GM19043 (cell line): ENCODE measurements around the gene IGF2.

Experiments
- ATAC-seq: cut with Tn5 transposase; IDR thresholded peaks from one replicate; pipeline ENCODE4 v1.9.1; 2021; ENCODE audit warnings: low read depth; ENCODE audit not compliant: unreplicated experiment

Gene IGF2

DNA sequence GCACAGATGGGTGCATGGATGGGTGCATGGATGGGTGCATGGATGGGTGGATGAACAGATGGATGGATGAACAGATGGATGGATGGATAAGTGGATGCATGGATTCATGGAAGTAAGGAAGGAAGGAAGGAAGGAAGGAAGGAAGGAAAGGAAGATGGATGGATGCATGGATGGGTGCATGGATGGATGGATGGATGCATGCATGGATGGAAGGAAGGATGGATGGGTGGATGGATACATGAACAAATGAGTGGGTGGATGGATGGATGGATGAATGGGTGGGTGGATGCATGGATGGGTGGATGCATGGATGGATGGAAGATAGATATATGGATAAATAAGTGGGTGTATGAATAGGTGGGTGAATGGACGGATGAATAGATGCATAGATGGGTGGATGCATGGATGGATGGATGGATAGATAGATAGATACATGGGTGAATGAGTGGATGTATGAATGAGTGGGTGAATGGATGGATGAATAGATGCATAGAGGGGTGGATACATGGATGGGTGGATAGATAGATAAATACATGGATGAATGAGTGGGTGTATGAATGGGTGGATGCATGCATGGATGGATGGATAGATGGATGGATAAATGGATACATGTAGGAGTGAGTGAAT is 32.5 kb downstream of the IGF2 start:
- ATAC-seq: no peak

DNA sequence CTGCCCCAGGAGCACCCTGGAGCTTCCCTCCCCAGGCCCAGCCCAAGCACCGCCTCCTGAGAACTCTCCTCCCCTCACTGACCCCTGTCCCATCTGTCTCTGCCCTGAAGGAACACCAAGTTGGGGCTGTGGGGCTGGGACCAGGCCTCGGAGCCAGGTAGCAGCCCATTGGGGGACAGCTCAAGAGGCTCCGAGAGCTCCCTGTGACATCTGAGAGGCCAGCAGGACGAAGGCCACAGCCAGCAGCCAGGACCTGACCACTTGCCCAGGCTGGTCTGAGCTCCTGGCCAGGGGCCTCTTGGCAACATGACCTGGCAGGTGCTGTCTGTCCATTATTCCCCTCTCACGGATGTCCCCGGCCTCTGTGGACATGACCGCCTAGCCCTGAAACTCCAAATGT is 33.7 kb downstream of the IGF2 start:
- no peak for ATAC-seq

DNA sequence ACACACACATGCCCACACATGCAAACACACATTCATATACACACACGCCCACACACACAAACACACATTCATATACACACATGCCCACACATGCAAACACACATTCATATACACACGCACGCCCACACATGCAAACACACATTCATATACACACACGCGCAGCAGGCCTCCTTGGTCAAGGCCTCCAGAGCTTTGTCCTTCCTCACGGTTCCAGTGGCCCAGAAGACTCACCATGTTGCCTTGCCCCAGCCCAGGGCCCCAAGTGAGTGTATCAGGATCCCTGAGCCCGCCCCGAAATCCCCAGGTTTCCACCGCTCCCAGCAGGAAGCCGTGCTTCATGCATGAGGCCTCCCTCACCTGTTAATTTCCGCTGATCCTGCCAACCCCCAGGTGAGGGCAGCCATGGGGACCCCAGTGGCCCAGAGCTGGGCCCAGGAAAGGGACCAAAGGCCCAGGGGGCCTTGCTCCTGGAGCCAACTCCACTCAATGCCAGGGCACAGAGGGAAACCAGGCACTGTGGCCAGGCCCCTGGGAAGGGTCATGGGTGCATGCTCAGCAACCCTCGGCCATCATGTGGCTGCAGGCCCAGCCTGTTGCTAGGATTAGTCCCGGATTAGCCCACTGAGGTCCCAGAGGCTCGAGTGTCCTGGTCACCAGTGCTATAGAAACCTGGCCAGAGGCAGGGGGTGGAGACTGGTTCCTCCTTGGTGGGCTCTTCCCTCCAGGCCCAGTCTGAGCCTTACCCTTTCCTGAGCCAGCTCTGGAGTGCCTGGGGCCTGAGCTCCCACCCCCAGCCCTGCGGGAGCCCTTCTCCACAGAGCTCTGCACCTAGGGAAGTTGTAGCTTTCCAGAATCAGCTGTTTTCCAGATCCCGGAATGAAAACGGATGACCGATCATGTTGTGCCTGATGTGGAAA is 34.4 kb downstream of the IGF2 start:
- ATAC-seq: no peak

DNA sequence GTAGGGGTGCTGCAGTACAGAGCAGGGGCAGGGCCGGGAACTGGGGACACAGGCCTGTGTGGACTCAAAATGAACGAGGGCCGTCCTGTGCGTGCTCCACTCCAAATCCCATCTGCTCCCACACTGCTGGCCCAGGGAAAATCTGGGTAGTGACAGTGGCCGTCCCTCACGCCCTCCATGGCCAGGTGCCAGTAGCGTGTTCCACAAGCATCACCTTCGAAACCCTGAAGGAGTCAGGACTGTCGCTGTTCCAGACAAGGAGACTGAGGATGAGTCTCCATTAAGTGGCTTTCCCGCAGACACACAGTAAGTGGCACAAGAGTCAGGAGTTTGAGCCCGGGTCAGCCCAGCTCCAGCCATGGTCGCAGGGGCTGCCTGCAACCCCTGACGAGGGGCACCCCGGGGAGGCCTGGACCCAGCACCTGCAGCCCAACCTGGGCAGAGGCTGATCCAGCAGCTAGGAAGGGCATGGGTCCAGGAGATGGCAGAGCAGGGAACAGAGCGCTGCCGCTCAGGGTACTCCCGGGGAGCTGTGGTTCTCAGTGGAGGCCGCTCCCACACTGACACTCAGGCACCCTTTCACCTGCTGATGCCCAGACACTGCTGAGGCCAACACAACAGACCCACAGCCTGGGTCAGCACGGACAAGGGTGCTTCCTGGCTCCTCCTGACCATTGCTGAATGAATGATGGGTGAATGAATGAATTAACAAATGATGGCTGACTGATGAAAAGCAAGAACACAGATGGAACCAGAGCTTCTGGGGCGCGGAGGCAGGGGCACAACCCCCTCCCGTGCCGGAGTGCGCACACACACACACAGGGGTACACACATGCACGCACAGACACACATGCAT is 35.3 kb downstream of the IGF2 start:
- ATAC-seq: no peak

DNA sequence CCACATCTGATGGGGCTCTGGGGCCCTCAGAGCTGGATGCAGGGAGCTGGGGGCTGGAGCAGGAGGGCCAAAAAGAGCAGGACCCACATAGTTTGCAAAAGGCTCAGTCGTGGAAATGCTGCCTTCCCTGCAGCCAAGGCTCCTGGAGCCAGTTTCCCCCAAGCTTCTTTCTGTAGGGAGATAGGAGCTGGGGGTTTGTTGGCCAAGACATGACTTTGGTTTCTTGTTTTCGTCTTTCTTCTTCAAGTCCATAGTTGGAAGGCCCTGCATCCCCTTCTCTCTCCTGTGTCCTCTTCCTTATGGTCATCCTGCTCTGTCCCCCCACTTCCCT is 36.3 kb downstream of the IGF2 start:
- ATAC-seq: no peak

DNA sequence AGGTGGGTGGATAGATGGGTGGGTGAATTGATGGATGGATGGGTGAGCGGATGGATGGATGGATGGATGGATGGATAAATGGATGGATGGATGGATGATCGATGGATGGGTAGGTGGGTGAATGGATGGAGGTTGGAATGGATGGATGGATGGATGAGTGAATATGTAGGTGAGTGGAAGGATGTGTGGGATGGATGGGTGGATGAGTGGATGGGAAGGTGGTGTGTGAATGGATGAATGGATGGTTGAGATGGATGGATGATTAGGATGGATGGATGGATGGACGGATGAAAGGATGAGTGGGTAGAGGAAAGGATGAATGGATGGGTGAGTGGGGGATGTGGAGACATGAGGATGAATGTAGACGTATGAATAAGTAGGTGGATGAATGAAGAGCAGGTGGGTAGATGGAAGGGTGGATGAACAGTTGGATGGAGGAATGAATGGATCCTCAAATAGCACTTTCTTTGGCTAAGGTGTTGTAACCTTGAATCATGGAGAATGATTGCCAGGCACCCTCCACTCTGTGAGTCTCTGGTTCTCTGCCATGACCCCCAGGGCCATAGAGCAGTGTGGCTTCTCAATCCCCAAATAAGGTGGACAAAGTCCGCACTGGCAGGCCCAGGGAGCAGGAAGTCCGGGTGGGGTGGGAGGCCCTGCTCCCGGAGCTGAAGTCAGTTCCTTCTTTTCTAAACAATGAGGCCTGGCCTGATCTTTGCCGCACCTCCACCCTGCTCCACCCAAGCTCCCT is 36.9 kb downstream of the IGF2 start:
- ATAC-seq: no peak

DNA sequence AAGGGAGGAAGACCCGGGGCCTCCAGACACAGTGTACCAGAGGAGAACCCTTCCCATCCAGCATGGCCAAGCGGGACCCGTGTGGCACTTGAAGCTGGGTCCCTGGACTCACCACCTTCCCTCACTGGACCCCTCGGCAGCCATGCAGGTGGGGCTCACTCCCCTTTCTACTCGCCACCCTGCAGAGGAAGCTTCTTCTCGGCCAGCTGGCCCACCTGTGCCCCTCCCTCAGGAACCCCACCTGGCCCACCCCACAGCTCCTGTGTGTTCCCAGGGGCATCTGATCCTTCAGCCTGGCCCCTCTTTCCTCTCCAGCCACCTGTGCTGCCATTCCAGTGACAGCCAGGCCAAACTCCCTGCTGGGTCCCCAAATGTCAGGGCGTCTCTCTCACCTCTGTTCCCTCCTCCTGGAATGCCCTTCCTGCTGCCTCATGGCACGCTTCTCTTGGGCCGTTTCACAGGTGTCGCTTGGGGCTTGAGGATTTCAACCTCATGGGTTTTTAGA is 38.0 kb downstream of the IGF2 start:
- no peak for ATAC-seq

DNA sequence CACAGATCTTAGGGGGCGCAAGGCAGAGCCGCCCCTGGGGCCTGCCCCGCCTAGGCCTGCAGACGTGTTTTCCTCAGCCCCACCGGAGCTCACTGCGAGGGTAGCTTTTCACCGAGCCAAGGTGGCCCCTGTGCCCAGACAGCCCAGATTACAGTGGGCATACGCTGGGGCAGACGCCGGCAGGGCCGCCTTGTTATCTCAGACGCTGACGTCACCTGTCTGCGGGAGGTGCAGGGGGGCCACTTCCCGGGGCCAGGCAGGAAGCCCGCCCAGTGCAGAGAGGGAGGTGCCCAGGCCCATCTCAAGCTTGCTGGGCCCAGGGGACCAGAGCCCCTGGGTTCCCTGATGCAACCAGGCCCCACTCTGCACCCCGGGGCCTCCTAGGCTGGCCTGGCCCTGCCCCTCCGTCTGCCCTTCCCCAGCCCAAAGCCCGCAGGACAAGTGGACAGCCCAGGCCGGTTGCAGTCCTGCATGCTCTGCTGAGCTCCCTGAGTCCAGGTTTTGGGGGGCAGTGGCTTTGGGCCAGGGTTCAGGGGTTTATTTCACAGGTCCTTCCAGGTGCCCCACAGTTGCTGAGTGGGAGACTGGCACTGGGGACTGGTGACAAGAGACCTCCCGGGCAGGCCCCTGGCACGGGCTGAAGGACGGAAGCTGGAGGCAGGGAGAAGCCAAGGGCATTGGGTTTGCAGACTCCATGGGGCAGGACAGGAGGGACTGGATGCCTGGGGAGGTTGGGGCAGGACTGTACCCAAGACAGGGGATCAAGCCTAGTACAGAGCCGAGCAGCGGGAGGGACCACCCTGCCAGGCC is 38.6 kb downstream of the IGF2 start:
- ATAC-seq: no peak

DNA sequence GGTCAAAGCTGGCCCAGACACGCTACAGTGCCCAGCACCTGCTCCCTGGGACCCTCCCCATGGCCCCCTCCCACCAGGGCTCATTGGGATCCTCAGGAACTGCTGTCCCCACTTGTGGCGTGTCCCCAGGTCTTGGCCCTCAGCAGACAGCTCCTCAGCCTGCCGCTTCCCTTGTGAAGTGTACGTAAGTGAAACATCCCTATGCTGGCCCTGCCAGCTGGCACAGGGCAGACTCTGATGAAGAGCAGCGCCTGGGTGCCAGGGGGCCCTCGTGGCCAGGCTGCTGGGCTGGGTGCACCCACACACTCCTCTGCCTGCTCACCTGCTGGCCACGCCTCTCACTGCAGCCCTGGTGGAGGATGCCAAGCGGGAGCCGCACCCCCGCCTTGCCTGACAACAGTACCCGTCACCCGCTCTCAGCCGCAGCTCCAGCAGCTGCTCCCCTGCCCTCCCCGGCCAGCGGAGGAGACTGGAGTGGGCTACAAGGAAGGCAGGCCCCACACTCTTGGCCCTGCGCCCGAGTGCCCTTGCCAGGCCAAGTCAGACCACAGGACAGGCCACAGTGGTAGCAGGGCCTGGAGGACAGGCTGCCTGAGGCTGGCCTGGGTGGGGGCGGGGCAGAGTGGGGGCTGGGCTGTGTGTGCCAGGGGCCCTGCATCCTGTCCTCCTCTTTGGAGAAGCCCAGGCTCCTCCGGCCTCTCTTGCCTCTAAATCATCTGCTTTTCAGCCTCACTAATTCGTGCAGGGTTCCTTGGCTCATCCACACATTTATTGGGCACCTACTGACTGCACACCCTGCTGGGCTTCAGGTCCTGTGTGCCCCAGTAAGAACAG is 39.5 kb downstream of the IGF2 start:
- no peak for ATAC-seq

DNA sequence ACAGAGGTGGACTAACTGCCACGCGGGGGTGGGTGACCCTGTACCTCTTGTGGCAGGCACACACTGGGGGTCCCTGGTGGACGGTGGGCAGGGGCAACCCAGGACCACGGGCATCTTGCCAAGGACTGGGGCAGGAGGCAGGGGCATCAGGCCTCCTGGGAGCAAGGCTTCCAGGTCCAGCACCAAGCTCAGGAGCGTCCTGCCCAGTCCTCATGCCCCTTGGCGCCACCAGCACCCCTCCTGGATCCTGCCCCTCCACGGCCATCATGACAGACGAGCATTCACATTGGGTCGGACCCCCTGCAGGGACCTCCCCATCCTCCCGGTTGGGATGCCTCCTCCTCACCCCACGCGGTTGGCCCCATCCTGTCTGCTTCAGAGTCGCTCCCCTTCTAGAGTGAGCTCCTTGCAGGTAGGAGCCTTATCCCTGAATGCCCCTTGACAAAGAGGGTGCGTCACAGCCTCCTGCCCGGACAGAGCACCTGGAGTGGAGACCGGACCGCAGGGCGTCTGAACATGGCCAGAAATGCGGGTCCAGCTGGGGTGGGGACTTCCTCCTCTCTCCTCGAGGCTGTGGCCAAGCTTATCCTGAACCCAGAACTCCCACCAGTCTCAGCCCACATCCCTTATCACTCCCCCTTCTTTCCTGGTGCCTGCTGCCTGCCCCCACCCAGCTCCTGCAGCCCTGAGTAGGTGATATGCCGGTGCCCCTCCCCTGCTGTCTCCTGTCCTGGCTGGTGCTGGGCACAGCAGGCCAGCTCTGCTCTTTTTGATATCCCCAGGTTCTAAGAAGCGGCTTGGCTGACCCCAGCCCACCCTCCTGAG is 40.3 kb downstream of the IGF2 start:
- ATAC-seq: no peak

DNA sequence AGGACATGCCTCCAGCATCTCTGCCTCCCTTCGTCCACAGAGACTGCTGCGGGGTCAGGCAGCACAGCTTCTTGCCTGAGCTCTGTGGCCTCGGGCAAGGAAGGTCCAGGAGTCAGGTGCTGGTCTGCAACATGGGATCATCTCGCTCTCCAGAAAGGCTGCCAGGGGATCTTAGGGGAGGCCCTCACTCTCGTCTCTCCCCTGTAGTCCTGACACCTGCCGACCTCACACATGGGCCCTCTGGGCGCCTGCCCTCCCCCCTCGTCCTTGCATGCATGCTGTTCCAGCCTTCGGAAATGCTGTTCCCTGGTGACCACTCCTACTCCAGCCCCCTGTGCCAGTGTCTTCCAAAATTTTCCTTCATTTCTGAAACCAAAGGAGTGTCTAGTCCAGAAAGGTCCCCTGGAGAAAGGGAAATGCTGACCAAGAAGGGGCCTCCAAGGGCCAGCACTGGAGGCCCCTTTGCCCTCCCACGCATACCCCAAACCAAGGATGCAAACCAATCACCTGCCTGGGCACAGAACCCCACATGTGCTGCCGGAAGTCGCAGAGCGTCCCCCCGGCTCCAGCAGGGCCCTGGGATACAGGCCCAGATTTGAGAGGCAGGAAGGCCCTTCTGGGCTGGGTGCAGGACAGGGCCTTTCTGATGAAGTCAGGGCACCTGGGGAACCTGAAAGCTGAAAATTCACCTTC is 41.0 kb downstream of the IGF2 start:
- ATAC-seq: no peak

DNA sequence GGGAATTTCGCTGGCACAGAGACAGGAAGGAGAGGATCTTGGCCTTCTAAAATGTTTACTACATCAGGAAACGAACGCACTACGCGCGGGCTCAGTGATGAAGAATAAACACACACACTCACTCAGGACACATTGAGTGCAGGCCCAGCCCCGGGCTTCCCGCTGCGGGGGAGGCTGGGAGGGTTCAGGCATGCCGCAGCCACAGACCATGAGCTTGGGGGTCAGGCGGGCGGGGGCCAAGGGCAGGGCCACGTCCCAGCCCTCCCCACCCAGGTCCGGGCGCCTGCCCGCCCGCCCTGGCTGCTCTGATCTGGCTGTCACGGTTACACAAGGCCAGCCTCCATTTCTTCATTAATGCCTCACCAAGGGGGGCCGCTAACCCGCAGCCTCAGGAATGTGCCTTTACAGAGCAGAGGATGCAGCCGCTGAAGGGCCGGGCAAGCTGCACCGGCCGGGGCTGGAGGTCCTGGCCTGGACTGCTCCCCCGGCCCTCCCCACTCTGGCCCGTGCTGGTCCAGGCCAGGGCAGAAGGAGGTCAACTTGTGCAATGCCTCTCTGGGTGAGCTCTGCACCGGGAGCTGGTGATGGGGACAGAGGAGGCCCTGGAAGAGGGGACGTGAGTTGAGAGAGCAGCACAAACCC is 41.7 kb downstream of the IGF2 start:
- ATAC-seq: no peak

DNA sequence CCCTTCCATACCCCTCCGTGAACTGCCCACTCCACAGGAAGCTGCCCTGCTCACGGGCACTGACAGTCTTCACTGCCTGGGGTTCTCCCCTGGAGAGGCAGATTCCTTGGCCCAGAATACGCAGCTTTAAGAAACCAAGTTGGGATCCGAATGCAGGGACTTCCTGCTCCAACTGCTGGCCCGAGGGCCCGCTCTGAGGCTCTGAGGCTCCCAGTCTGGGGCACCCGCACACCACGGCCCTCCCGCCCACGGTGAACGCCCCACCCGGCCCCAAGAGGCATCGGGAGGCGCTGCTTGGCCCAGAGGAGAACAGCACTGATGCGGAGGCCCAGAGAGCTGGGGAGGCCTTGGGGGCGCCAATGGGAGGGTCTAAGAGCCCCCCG is 42.3 kb downstream of the IGF2 start:
- ATAC-seq: no peak

DNA sequence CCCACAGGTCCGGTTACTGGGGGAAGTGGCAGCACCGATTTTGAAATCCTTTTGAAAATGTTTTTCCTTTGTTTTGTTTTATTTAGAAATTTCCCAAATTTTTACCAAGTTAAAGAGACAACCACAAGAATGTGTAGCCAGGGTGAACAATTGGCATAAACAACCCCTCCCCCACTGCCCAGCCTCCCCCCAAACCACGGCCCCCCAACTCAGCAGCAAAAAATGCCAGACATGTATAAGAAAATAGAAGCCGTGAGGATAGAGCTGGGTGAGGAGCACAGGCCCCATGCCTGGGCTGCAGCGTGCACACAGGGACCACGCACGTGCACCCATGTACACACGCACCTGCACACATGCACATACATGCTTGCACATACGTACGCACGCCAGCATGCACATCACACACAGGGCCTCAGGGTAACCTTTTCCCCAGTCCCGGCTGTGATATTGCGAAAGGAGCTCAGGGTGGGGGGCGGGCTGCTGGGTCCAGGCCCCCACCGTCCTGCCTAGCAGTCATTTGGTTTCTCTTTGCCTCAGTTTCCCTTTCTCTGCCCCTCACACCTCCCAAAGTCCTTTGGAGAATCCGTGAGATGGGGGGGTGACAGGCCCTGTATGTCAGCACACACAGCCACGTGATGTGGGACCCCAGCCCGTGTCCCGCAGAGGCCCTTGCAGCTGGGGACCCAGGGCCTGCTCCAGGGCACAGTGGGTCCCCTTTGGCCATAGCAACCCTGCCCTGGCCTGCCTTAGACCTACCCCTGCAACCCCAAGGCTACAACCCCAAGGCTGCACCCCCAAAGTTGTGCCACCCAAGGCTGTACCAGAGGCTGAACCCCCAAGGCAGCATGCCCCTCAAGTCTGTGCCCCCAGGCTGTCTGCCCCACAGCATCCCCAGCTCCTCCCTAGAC is 42.9 kb downstream of the IGF2 start:
- ATAC-seq: no peak

DNA sequence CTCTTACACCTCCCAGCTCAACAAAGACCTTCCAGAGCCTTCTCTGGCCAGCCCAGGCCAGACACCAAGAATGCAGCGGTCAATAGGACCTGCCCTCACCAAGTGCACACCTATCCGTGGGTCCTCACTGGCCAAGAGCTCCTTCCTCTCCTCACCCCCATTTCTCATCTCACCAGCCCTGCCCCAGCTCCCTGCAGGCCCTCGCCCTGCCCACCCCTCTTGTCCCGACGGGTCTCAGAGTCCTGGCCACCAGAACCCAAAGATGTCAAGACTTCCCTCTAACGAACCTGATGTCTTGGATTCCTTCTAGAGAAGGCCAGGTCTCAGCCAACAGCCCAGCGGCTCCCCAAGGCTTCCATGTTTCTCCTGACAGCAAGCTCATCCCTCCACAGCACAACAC is 43.6 kb downstream of the IGF2 start:
- ATAC-seq: no peak

DNA sequence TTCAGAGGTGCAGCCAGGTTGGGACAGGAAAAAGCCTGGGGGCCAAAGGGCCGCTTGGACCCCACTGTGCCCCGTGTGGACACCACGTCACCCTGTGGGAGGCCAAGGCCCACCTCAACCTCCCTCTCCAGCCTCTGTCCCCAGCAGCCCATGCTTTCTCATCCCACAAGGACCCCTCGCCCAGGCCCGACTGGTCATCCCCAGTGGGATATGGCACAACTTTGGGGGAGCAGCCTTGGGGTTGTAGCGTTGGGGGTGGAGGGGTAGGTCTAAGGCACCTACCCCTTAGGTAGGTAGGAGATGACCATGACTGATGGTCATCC is 44.0 kb downstream of the IGF2 start:
- no peak for ATAC-seq
